Measurements from ENCODE around the gene LRMDA. TPM values are rescaled to one million over a fixed set of nuclear protein-coding genes. Genes with fewer than 3 reads are reported as not detected.

LRMDA gene
- total and polyA plus RNA-seq, 7 donors, result 2.8 to 22.2 (median 9.0) TPM

DNA sequence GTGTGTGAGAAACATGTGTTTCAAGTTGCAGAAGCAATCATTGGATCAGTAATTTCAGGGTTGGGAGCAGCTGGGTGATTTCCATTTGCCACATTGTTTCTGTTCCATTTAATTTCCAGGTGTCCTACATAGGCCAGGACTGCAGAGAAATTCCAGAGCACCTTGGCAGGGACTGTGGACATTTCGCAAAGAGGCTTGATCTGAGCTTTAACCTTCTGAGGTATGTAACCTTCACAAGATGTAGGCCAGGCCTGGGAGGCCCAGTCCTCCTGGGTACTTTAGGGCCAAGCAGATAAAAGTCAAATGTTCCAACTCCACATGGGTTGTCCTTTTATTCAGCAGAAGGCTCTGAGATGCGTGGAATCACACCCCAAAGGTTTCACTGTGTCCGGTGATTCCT, 6.9 kb downstream of the LRMDA start:
- Histone ChIP-seq H3K27ac (no peak overlapping the region), H3K4me3 (no peak overlapping the region), H3K27me3 (no peaks in the 10 kb centered on the region), H3K9me3 (peaks cover 0 to 4% (median 0%) of the 10 kb centered on the region in 4 donors), H3K36me3 (peaks cover 0 to 13% (median 0%) of the 10 kb centered on the region in 4 donors), H3K4me1 (no peaks in the 10 kb centered on the region)
- WGBS, 2 donors, result 94 to 96% methylated on average over 3 of the region's 3 CpGs
- intact Hi-C loops (cut with DNase I), result no loop called here
- no peak for TF ChIP-seq EP300 (IDR thresholded peaks at IDR 0.05)
- TF ChIP-seq POLR2A (IDR thresholded peaks at IDR 0.05), result no peak
- TF ChIP-seq, protein P1, sequence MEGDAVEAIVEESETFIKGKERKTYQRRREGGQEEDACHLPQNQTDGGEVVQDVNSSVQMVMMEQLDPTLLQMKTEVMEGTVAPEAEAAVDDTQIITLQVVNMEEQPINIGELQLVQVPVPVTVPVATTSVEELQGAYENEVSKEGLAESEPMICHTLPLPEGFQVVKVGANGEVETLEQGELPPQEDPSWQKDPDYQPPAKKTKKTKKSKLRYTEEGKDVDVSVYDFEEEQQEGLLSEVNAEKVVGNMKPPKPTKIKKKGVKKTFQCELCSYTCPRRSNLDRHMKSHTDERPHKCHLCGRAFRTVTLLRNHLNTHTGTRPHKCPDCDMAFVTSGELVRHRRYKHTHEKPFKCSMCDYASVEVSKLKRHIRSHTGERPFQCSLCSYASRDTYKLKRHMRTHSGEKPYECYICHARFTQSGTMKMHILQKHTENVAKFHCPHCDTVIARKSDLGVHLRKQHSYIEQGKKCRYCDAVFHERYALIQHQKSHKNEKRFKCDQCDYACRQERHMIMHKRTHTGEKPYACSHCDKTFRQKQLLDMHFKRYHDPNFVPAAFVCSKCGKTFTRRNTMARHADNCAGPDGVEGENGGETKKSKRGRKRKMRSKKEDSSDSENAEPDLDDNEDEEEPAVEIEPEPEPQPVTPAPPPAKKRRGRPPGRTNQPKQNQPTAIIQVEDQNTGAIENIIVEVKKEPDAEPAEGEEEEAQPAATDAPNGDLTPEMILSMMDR (IDR thresholded peaks at IDR 0.05), result no peak
- TF ChIP-seq POLR2AphosphoS5 (IDR thresholded peaks at IDR 0.05), result no peak
- no peak for DNase-seq

DNA sequence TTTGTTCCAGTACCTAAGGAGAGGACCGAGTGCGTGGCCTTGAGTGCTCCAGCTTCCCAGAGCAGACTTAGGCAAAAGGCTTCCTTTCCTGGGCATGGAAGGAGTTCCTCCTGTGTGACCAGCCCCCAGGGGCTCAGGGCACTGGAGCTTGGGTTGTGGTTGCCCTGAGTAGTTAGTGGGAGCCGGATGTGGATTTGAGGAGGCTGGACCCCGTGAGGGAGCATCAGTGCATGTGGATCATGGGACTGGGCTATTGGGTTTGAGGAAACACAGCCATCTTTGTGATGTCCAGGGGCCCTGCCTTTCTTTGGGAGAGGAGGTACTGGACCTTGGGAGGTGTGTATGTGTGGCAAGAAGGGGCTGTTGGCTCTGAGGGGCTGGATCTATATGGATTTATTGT, 8.4 kb downstream of the LRMDA start:
- no peak for DNase-seq
- Histone ChIP-seq H3K4me3 (no peak overlapping the region), H3K4me1 (no peaks in the 10 kb centered on the region), H3K27me3 (no peaks in the 10 kb centered on the region), H3K9me3 (peaks cover 0 to 8% (median 2%) of the 10 kb centered on the region in 4 donors), H3K27ac (no peak overlapping the region), H3K36me3 (peaks cover 0 to 13% (median 0%) of the 10 kb centered on the region in 4 donors)
- 90 to 91% methylated on average over 4 of the region's 4 CpGs for WGBS, 2 donors
- intact Hi-C loops (cut with DNase I), result no loop called here
- TF ChIP-seq, protein P1 (IDR thresholded peaks at IDR 0.05), result no peak
- no peak for TF ChIP-seq POLR2A (IDR thresholded peaks at IDR 0.05)
- TF ChIP-seq POLR2AphosphoS5 (IDR thresholded peaks at IDR 0.05), result no peak
- TF ChIP-seq EP300 (IDR thresholded peaks at IDR 0.05), result no peak

DNA sequence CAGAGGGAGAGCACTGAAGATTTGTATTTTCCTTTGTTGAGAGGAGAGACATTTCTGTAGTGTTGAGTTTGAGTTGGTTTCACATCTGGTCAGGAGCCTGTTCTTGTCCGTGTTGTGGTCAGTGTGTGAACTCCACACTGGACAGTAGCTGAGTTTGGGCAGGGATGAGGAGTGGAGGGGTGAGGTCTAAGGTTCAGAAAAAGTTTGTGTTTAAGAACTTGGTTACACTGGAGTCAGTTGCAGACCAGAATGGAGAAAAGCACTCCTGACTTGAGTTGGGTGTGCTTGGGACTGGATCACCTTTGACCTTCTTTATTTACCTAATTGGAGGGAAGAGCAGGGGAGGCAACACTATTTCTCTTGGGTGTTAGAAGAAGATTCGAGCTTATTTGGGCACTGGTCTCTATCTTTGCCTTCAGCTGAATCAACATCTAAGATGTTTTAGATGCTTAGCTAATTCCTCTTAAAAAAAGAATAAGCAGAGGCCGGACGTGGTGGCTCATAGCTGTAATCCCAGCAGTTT, 8.9 kb downstream of the LRMDA start:
- Histone ChIP-seq H3K36me3 (peaks cover 0 to 13% (median 0%) of the 10 kb centered on the region in 4 donors), H3K4me1 (no peaks in the 10 kb centered on the region), H3K4me3 (no peak overlapping the region), H3K9me3 (peaks cover 0 to 8% (median 2%) of the 10 kb centered on the region in 4 donors), H3K27me3 (no peaks in the 10 kb centered on the region), H3K27ac (no peak overlapping the region)
- 85 to 90% methylated on average over 4 of the region's 4 CpGs for WGBS, 2 donors
- DNase-seq, result no peak
- TF ChIP-seq, protein P1 (IDR thresholded peaks at IDR 0.05), result no peak
- TF ChIP-seq POLR2AphosphoS5 (IDR thresholded peaks at IDR 0.05), result no peak
- TF ChIP-seq EP300 (IDR thresholded peaks at IDR 0.05), result no peak
- TF ChIP-seq POLR2A (IDR thresholded peaks at IDR 0.05), result no peak
- intact Hi-C loops (cut with DNase I), result no loop called here

DNA sequence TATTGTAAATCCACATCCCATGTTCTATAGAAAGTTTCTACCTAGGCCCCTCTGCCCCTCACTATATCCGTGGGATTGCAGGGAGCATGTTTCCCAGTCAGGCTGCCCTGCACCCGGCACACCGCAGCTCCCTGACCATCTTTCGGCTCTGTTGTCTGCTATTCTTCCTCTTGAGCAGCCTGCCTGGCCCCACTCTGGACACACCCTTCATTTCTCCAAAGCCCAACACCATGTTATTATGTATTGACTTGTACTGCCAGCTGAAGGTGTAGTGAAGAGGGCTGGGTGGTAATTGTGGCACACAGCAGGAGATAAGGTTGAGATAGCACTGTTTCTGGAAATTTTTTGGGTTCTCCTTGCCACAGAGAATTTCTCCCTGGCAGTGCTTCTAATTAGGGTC, 9.8 kb downstream of the LRMDA start:
- Histone ChIP-seq H3K4me1 (no peaks in the 10 kb centered on the region), H3K27ac (no peak overlapping the region), H3K27me3 (no peaks in the 10 kb centered on the region), H3K4me3 (no peak overlapping the region), H3K36me3 (peaks cover 0 to 13% (median 0%) of the 10 kb centered on the region in 4 donors), H3K9me3 (peaks cover 0 to 8% (median 2%) of the 10 kb centered on the region in 4 donors)
- TF ChIP-seq POLR2A (IDR thresholded peaks at IDR 0.05), result no peak
- no peak for TF ChIP-seq POLR2AphosphoS5 (IDR thresholded peaks at IDR 0.05)
- TF ChIP-seq, protein P1 (IDR thresholded peaks at IDR 0.05), result no peak
- TF ChIP-seq EP300 (IDR thresholded peaks at IDR 0.05), result no peak
- no peak for DNase-seq
- intact Hi-C loops (cut with DNase I), result no loop called here
- 22 to 78% methylated on average over 4 of the region's 4 CpGs for WGBS, 2 donors

DNA sequence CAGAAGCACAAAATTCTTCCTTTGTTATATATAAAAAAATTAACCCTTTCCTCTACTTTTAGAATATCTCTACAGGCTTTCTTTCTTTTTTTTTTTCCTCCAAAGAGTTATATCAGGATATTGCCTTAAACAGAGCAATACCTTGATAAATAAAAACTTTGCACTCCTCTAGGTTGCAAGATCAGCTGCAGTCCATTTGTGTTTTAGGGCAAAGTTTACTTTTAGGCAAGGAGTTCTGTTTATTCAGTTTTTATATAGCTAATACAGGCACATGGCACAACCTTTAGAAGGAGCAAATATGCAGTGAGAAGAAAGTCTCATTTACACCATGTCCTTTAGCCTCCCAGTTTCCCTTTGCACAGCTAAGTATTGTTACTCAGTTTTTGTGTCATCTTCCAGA, 10.3 kb downstream of the LRMDA start:
- intact Hi-C loops (cut with DNase I), result no loop called here
- TF ChIP-seq POLR2A (IDR thresholded peaks at IDR 0.05) (no peak), POLR2AphosphoS5 (IDR thresholded peaks at IDR 0.05) (no peak), EP300 (IDR thresholded peaks at IDR 0.05) (no peak)
- TF ChIP-seq, protein P1 (IDR thresholded peaks at IDR 0.05), result no peak

More for the DNA sequence above, 10.3 kb downstream of the LRMDA start:
- Histone ChIP-seq H3K4me1 (no peaks in the 10 kb centered on the region), H3K36me3 (peaks cover 0 to 13% (median 0%) of the 10 kb centered on the region in 4 donors), H3K27ac (no peak overlapping the region), H3K4me3 (no peak overlapping the region), H3K9me3 (peaks cover 0 to 8% (median 2%) of the 10 kb centered on the region in 4 donors), H3K27me3 (no peaks in the 10 kb centered on the region)
- no peak for DNase-seq

Data from sigmoid colon (tissue), 7 donors.